ENCODE data around the gene RPL22.

GRCh38 chr1:6172549-6172948, 26.8 kb downstream of the RPL22 start:
- TF ChIP-seq POLR2A (IDR thresholded peaks at IDR 0.05; ENCODE audit: low read length): no peak
- TF ChIP-seq GATA1 (IDR thresholded peaks at IDR 0.05; ENCODE audit: low read depth, low read length): no peak
